Bronchial epithelial cell (primary cell): ENCODE data around the gene CLN3. TPM values are rescaled to one million over a fixed set of nuclear protein-coding genes. Genes with fewer than 3 reads are reported as not detected.

Experiments
- DNase-seq: peaks from one replicate; pipeline ENCODE4 v3.0.0-alpha.2; 2010; ENCODE audit warnings: low read depth
- FAIRE-seq: peaks from 2 replicates; lab custom pipeline; 2011; peaks lifted over from hg19 to GRCh38; lab: Jason Lieb, UNC
- H3K27me3 ChIP-seq: 2 replicates; pipeline ENCODE4 v1.5.1; 2011; ENCODE audit warnings: low read length; ENCODE audit not compliant: control insufficient read depth, insufficient read depth
- H3K36me3 ChIP-seq: 2 replicates; pipeline ENCODE4 v1.5.1; 2011; ENCODE audit warnings: low read length; ENCODE audit not compliant: control insufficient read depth, insufficient read depth
- H3K4me3 ChIP-seq: 2 replicates; pipeline ENCODE4 v1.5.1; 2011; ENCODE audit warnings: mild to moderate bottlenecking, low read depth, low read length, control low read depth
- CTCF ChIP-seq: IDR thresholded peaks from 2 replicates; pipeline ENCODE4 v1.5.1; 2011; ENCODE audit warnings: mild to moderate bottlenecking, moderate library complexity, low read length, control low read depth, inconsistent platforms; ENCODE audit not compliant: insufficient read depth, severe bottlenecking
- total RNA-seq: library from RNA; depleted of rRNA; stranded (reverse); fragments of >200 nt; gene quantifications from 2 replicates; pipeline ENCODE4 v1.2.1, GENCODE V29; 2014

CLN3 gene
- 9.5 and 11.6 TPM in 2 replicates for total RNA-seq

GRCh38 chr16:28491970-28492474 is at the start of gene CLN3:
CLN3 (minus strand) TSS chr16:28492074; CDS start chr16:28491759, 315 bp downstream.
- Histone ChIP-seq H3K36me3 (peaks cover 5% of the 10 kb centered on the region), H3K27me3 (no peaks in the 10 kb centered on the region), H3K4me3 (peak within 1 kb of the TSS; percentile 92)
- peak; percentile 86 for DNase-seq
- no peak for FAIRE-seq
- TF ChIP-seq CTCF, result no peak

GRCh38 chr16:28540346-28540745 is 48.5 kb upstream of the CLN3 start:
- FAIRE-seq (no peak), DNase-seq (no peak)
- H3K4me3 ChIP-seq, result no peak overlapping the region
- peaks cover 8% of the 10 kb centered on the region for H3K36me3 ChIP-seq
- H3K27me3 ChIP-seq, result no peaks in the 10 kb centered on the region
- no peak for TF ChIP-seq CTCF

- FAIRE-seq, result no peak
- Histone ChIP-seq H3K27me3 (no peaks in the 10 kb centered on the region), H3K4me3 (peak within 1 kb of the TSS; percentile 68), H3K36me3 (peaks cover 8% of the 10 kb centered on the region)
- no peak for TF ChIP-seq CTCF
- peak; percentile 88 for DNase-seq
Measured at GRCh38 chr16:28538733-28539596, 47.1 kb upstream of the CLN3 start, which contains the start of gene NUPR1. NUPR1 (minus strand) TSS chr16:28538974; CDS start chr16:28538907, 67 bp downstream.

GRCh38 chr16:28537964-28538732 is 46.3 kb upstream of the CLN3 start:
- DNase-seq, result no peak
- H3K36me3 ChIP-seq, result peaks cover 8% of the 10 kb centered on the region
- peak overlapping the region; percentile 68 for H3K4me3 ChIP-seq
- no peak for TF ChIP-seq CTCF
- FAIRE-seq, result no peak
- H3K27me3 ChIP-seq, result no peaks in the 10 kb centered on the region

GRCh38 chr16:28537076-28537475 is 45.2 kb upstream of the CLN3 start:
- FAIRE-seq (no peak), DNase-seq (peak; percentile 95)
- Histone ChIP-seq H3K36me3 (peaks cover 8% of the 10 kb centered on the region), H3K4me3 (peak overlapping the region; percentile 68), H3K27me3 (no peaks in the 10 kb centered on the region)
- no peak for TF ChIP-seq CTCF
